Body of pancreas (tissue), 4 donors: Measurements from ENCODE around the gene OR51E1.

Source experiments
- POLR2A ChIP-seq, 3 donors: fragments of 450-650 bp; IDR thresholded peaks; one replicate each; pipeline ENCODE4 v1.6.1; 2016; ENCODE audit warnings: antibody characterized with exemption in 3 of 3, mild to moderate bottlenecking in 2 of 3
- TF ChIP-seq, protein P1 (sequence below), 7 experiments: fragments of 450-650 bp in 4 of 7; fragments of 200-600 bp in 3 of 7; sonication (generic) in 3 of 7; IDR thresholded peaks; one replicate each; pipeline ENCODE4 v1.5.1; 2016 to 2019; ENCODE audit warnings: antibody characterized with exemption in 7 of 7

DNA sequence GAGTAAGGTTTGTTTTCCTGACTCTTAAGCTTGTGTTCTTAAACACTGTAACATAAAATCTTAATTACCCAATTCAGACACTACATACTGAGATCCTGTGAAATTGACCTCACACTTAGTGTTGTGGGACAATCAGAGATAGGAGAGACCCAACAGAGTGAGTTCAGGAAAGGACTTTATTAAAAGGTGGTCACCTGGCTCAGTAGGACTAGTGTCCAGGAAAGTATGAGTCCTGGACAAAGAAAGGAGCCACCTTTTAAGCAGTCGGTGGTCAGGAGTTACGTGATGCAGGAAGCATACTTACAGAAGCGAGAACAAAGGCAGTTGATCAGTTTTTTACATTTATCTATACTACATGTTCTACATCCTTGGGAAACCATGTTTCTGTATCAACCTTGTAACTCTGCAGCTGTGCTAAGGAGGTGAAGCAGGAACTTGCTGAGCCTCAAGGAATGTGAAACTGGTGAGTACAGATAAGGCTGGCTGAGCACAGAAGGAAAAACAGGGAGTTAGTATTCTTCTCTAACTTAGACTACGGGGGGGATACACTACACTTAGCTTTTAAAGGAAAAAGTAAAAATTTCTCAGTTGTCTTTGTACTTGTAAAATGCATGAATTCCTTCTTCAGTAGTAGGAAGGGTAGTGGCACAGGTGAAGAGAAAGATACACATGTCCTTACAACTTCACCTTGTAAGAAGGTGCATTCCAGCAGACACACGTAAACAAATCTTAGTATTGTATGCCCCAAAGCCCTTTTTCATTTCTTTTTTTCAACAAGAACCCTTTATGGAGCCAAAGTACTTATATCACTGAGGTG, 15.1 kb downstream of the OR51E1 start:
- TF ChIP-seq, protein P1, sequence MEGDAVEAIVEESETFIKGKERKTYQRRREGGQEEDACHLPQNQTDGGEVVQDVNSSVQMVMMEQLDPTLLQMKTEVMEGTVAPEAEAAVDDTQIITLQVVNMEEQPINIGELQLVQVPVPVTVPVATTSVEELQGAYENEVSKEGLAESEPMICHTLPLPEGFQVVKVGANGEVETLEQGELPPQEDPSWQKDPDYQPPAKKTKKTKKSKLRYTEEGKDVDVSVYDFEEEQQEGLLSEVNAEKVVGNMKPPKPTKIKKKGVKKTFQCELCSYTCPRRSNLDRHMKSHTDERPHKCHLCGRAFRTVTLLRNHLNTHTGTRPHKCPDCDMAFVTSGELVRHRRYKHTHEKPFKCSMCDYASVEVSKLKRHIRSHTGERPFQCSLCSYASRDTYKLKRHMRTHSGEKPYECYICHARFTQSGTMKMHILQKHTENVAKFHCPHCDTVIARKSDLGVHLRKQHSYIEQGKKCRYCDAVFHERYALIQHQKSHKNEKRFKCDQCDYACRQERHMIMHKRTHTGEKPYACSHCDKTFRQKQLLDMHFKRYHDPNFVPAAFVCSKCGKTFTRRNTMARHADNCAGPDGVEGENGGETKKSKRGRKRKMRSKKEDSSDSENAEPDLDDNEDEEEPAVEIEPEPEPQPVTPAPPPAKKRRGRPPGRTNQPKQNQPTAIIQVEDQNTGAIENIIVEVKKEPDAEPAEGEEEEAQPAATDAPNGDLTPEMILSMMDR (IDR thresholded peaks at IDR 0.05): no peak
- no peak for TF ChIP-seq POLR2A (IDR thresholded peaks at IDR 0.05)
